ENCODE results near the gene ECM2.

The ECM2 gene

DNA sequence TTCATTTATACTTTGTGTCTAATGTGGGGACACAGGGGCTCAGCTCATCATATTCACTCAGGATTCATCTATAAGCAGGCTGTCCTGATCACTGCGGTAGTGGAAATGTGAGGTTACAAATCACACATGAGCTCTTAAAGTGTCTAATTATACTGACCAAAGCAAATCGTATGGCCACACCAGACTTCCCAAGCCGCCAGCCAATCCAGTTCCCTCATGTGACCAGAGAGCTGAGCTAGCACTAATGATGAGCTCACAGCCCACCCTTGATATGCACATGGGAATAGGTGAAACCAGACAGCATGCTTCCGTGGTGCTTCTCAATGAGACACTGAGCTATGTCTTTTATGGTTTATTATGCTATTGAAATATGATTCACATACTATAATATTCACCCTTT lies 17.6 kb downstream of the ECM2 start:
- DNase-seq (ENCODE audit: insufficient read length, low spot score) (no peak), FAIRE-seq (no peak)
- TF ChIP-seq, protein P1, sequence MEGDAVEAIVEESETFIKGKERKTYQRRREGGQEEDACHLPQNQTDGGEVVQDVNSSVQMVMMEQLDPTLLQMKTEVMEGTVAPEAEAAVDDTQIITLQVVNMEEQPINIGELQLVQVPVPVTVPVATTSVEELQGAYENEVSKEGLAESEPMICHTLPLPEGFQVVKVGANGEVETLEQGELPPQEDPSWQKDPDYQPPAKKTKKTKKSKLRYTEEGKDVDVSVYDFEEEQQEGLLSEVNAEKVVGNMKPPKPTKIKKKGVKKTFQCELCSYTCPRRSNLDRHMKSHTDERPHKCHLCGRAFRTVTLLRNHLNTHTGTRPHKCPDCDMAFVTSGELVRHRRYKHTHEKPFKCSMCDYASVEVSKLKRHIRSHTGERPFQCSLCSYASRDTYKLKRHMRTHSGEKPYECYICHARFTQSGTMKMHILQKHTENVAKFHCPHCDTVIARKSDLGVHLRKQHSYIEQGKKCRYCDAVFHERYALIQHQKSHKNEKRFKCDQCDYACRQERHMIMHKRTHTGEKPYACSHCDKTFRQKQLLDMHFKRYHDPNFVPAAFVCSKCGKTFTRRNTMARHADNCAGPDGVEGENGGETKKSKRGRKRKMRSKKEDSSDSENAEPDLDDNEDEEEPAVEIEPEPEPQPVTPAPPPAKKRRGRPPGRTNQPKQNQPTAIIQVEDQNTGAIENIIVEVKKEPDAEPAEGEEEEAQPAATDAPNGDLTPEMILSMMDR (IDR thresholded peaks at IDR 0.05; ENCODE audit: insufficient read depth, missing control alignments) = no peak

- DNase-seq (ENCODE audit: insufficient read length, low spot score) (no peak), FAIRE-seq (no peak)
- TF ChIP-seq, protein P1 (IDR thresholded peaks at IDR 0.05; ENCODE audit: insufficient read depth, missing control alignments) = no peak
Observed at GRCh38 chr9:92517046-92517445, 18.7 kb downstream of the ECM2 start.

GRCh38 chr9:92516521-92516920 lies 19.3 kb downstream of the ECM2 start:
- TF ChIP-seq, protein P1 (IDR thresholded peaks at IDR 0.05; ENCODE audit: insufficient read depth, missing control alignments) = no peak
- FAIRE-seq (no peak), DNase-seq (ENCODE audit: insufficient read length, low spot score) (no peak)

GRCh38 chr9:92514635-92515034 lies 21.2 kb downstream of the ECM2 start:
- DNase-seq (ENCODE audit: insufficient read length, low spot score) (no peak), FAIRE-seq (no peak)
- TF ChIP-seq, protein P1 (IDR thresholded peaks at IDR 0.05; ENCODE audit: insufficient read depth, missing control alignments) = no peak

- TF ChIP-seq, protein P1 (IDR thresholded peaks at IDR 0.05; ENCODE audit: insufficient read depth, missing control alignments) = no peak
- DNase-seq (ENCODE audit: insufficient read length, low spot score) (no peak), FAIRE-seq (no peak)
Observed at GRCh38 chr9:92513349-92513748, 22.4 kb downstream of the ECM2 start.

- DNase-seq (ENCODE audit: insufficient read length, low spot score) (no peak), FAIRE-seq (no peak)
- TF ChIP-seq, protein P1 (IDR thresholded peaks at IDR 0.05; ENCODE audit: insufficient read depth, missing control alignments) = no peak
Observed at GRCh38 chr9:92512622-92513021, 23.2 kb downstream of the ECM2 start.

GRCh38 chr9:92510747-92511146 lies 25.0 kb downstream of the ECM2 start:
- no peak for FAIRE-seq
- DNase-seq (ENCODE audit: insufficient read length, low spot score) = no peak
- TF ChIP-seq, protein P1 (IDR thresholded peaks at IDR 0.05; ENCODE audit: insufficient read depth, missing control alignments) = no peak
